Stomach (tissue), 4 donors: ENCODE data around the gene PCDH9.

Experiments
- EP300 ChIP-seq: sonication (generic); formaldehyde crosslinking; IDR thresholded peaks from one replicate; pipeline ENCODE4 v1.6.1; 2017; ENCODE audit warnings: antibody characterized with exemption
- POLR2A ChIP-seq, 4 donors: fragments of 450-650 bp; IDR thresholded peaks; one replicate each; pipeline ENCODE4 v1.6.1; 2016; ENCODE audit warnings: antibody characterized with exemption in 4 of 4, control low read depth in 2 of 4, mild to moderate bottlenecking in 1 of 4, moderate library complexity in 1 of 4
- POLR2AphosphoS5 ChIP-seq, 3 donors: sonication (generic); formaldehyde crosslinking; IDR thresholded peaks; one replicate each; pipeline ENCODE4 v1.6.1; 2016; ENCODE audit warnings: antibody characterized with exemption in 3 of 3
- TF ChIP-seq, protein P1 (sequence below), 7 experiments: fragments of 450-650 bp in 4 of 7; fragments of 200-600 bp in 3 of 7; sonication (generic) in 3 of 7; IDR thresholded peaks; one replicate each; pipeline ENCODE4 v1.5.1; 2016 to 2019; ENCODE audit warnings: antibody characterized with exemption in 7 of 7, control low read depth in 2 of 7, mild to moderate bottlenecking in 1 of 7

GRCh38 chr13:66807251-66807650, 422.9 kb downstream of the PCDH9 start:
- no peak for TF ChIP-seq POLR2AphosphoS5 (IDR thresholded peaks at IDR 0.05)
- TF ChIP-seq, protein P1, sequence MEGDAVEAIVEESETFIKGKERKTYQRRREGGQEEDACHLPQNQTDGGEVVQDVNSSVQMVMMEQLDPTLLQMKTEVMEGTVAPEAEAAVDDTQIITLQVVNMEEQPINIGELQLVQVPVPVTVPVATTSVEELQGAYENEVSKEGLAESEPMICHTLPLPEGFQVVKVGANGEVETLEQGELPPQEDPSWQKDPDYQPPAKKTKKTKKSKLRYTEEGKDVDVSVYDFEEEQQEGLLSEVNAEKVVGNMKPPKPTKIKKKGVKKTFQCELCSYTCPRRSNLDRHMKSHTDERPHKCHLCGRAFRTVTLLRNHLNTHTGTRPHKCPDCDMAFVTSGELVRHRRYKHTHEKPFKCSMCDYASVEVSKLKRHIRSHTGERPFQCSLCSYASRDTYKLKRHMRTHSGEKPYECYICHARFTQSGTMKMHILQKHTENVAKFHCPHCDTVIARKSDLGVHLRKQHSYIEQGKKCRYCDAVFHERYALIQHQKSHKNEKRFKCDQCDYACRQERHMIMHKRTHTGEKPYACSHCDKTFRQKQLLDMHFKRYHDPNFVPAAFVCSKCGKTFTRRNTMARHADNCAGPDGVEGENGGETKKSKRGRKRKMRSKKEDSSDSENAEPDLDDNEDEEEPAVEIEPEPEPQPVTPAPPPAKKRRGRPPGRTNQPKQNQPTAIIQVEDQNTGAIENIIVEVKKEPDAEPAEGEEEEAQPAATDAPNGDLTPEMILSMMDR (IDR thresholded peaks at IDR 0.05): no peak
- TF ChIP-seq POLR2A (IDR thresholded peaks at IDR 0.05): no peak
- no peak for TF ChIP-seq EP300
